SK-N-SH (cell line): ENCODE measurements around the gene MTHFS. TPM values are rescaled to one million over a fixed set of nuclear protein-coding genes. Genes with fewer than 3 reads are reported as not detected.

Experiments used
- CTCF ChIA-PET: fragments of 300-600, 350-600 bp; formaldehyde crosslinking; extraction: SDS; loops from one replicate; lab custom pipeline; 2021; lab: Yijun Ruan, JAX
- POLR2A ChIA-PET: fragments of 350-600 bp; sonication (Branson Sonifier 250); formaldehyde crosslinking; extraction: SDS; loops from one replicate; lab custom pipeline; 2020; ENCODE audit warnings: antibody characterized with exemption, inconsistent platforms; lab: Yijun Ruan, JAX
- DNase-seq: peaks from one replicate; pipeline ENCODE4 v3.0.0; 2012
- H2AFZ ChIP-seq: fragments of 200-600 bp; sonication (generic); 2 replicates; pipeline ENCODE4 v1.8.1; 2016; ENCODE audit warnings: antibody characterized with exemption, mild to moderate bottlenecking, low read depth
- H3F3A ChIP-seq: fragments of 200-600 bp; sonication (generic); replicated peaks from 2 replicates; pipeline ENCODE3; 2016; ENCODE audit warnings: antibody characterized with exemption, mild to moderate bottlenecking; ENCODE audit not compliant: insufficient read depth
- H3K27ac ChIP-seq, 2 experiments: fragments of 200-500 bp in 1 of 2; fragments of 200-600 bp in 1 of 2; sonication (Bioruptor generic) in 1 of 2; sonication (generic), shearing (Covaris generic) in 1 of 2; 2 replicates each; pipeline versions ENCODE4 v1.5.1 to v1.6.1; 2014 to 2016; ENCODE audit warnings: low read depth in 2 of 2, inconsistent platforms in 1 of 2, low read length in 1 of 2, mild to moderate bottlenecking in 1 of 2, mixed read lengths in 1 of 2
- H3K27me3 ChIP-seq: fragments of 200-600 bp; sonication (generic), shearing (Covaris generic); 2 replicates; pipeline ENCODE4 v1.6.1; 2016; ENCODE audit warnings: mixed run types; ENCODE audit not compliant: insufficient read depth
- H3K36me3 ChIP-seq, 2 experiments: fragments of 200-500 bp in 1 of 2; fragments of 200-600 bp in 1 of 2; sonication (Bioruptor generic) in 1 of 2; sonication (generic) in 1 of 2; replicated peaks in 1 of 2; 2 replicates each; pipeline versions ENCODE3 to v1.5.1; 2014 to 2016; ENCODE audit warnings: low read length in 1 of 2, mild to moderate bottlenecking in 1 of 2; ENCODE audit not compliant: insufficient read depth in 2 of 2, control insufficient read depth in 1 of 2
- H3K4me1 ChIP-seq, 2 experiments: fragments of 200-500 bp in 1 of 2; fragments of 200-600 bp in 1 of 2; sonication (Bioruptor generic) in 1 of 2; sonication (generic), shearing (Covaris generic) in 1 of 2; 2 replicates each; pipeline versions ENCODE4 v1.5.1 to v1.6.1; 2014 to 2016; ENCODE audit warnings: low read depth in 1 of 2, low read length in 1 of 2, mixed run types in 1 of 2; ENCODE audit not compliant: insufficient read depth in 2 of 2, control insufficient read depth in 1 of 2
- H3K4me2 ChIP-seq: fragments of 200-600 bp; sonication (generic), shearing (Covaris generic); 2 replicates; pipeline ENCODE4 v1.6.1; 2017; ENCODE audit warnings: mixed run types
- H3K4me3 ChIP-seq, 2 experiments: fragments of 200-500 bp in 1 of 2; fragments of 200-600 bp in 1 of 2; sonication (Bioruptor generic) in 1 of 2; sonication (generic), shearing (Covaris generic) in 1 of 2; 2 replicates each; pipeline versions ENCODE4 v1.5.1 to v1.8.1; 2014 to 2016; ENCODE audit warnings: low read depth in 2 of 2, inconsistent platforms in 1 of 2, low read length in 1 of 2, mild to moderate bottlenecking in 1 of 2, mixed read lengths in 1 of 2, moderate library complexity in 1 of 2
- H3K79me2 ChIP-seq: fragments of 200-600 bp; sonication (generic); 2 replicates; pipeline ENCODE4 v1.8.1; 2017; ENCODE audit warnings: mild to moderate bottlenecking; ENCODE audit not compliant: insufficient read depth
- H3K9ac ChIP-seq: fragments of 200-600 bp; sonication (generic); 2 replicates; pipeline ENCODE4 v1.6.1; 2017; ENCODE audit warnings: mixed run types
- H3K9me2 ChIP-seq: fragments of 200-600 bp; sonication (generic); 2 replicates; pipeline ENCODE4 v1.6.1; 2017; ENCODE audit warnings: mixed run types
- H3K9me3 ChIP-seq: fragments of 200-600 bp; sonication (generic); 2 replicates; pipeline ENCODE4 v1.6.1; 2017; ENCODE audit warnings: mixed run types, mild to moderate bottlenecking, moderate library complexity
- H4K20me1 ChIP-seq: fragments of 200-600 bp; sonication (generic); 2 replicates; pipeline ENCODE4 v1.6.1; 2017; ENCODE audit warnings: mild to moderate bottlenecking, mixed run types; ENCODE audit not compliant: insufficient read depth
- CHD2 ChIP-seq: fragments of 150-350 bp; IDR thresholded peaks from 2 replicates; pipeline ENCODE4 v1.6.1; 2018; ENCODE audit warnings: low read length; ENCODE audit not compliant: partially characterized antibody
- ELF1 ChIP-seq: IDR thresholded peaks from 2 replicates; pipeline ENCODE4 v1.4.0; 2012
- EZH2phosphoT487 ChIP-seq: fragments of 200-600 bp; sonication (generic); IDR thresholded peaks from 2 replicates; pipeline ENCODE4 v1.6.1; 2017; ENCODE audit warnings: low read depth, mixed run types, mild to moderate bottlenecking, antibody characterized with exemption, moderate library complexity, borderline replicate concordance
- FOSL2 ChIP-seq: IDR thresholded peaks from 2 replicates; pipeline ENCODE4 v1.4.0; 2012; ENCODE audit warnings: low read depth, mild to moderate bottlenecking, moderate library complexity, borderline replicate concordance
- JUND ChIP-seq: IDR thresholded peaks from 2 replicates; pipeline ENCODE4 v1.4.0; 2012
- NFIC ChIP-seq: IDR thresholded peaks from 2 replicates; pipeline ENCODE4 v1.4.0; 2012; ENCODE audit warnings: borderline replicate concordance
- NRF1 ChIP-seq: IDR thresholded peaks from 2 replicates; pipeline ENCODE4 v1.6.1; 2012; ENCODE audit warnings: low read depth, mild to moderate bottlenecking, low read length
- RCOR1 ChIP-seq: fragments of 150-350 bp; IDR thresholded peaks from 2 replicates; pipeline ENCODE4 v1.6.1; 2017; ENCODE audit warnings: antibody characterized with exemption, low read length
- SIN3A ChIP-seq: IDR thresholded peaks from 2 replicates; pipeline ENCODE4 v1.6.1; 2012; ENCODE audit warnings: low read depth, mild to moderate bottlenecking, low read length, moderate library complexity, borderline replicate concordance
- TAF1 ChIP-seq: IDR thresholded peaks from 2 replicates; pipeline ENCODE4 v1.6.1; 2012; ENCODE audit warnings: low read depth, mild to moderate bottlenecking, low read length, moderate library complexity, borderline replicate concordance
- TCF12 ChIP-seq: IDR thresholded peaks from 2 replicates; pipeline ENCODE4 v1.4.0; 2012
- YY1 ChIP-seq: IDR thresholded peaks from 2 replicates; pipeline ENCODE4 v1.4.0; 2012; ENCODE audit warnings: low read depth, mild to moderate bottlenecking
- WGBS: methylation state at CpG from one replicate; pipeline ENCODE4 v1.1.6; 2017; ENCODE audit warnings: low lambda C conversion rate; 5-methylcytosine and 5-hydroxymethylcytosine counted together
- polyA plus RNA-seq, 3 experiments: library from polyadenylated mRNA; depleted of rRNA; stranded (reverse); fragments of >200 nt; gene quantifications; 2 replicates each; pipeline ENCODE4 v1.2.3, GENCODE V29; 2012
- TF ChIP-seq, protein P1 (sequence below): fragments of 150-350 bp; IDR thresholded peaks from 2 replicates; pipeline ENCODE4 v1.6.1; 2017; ENCODE audit warnings: antibody characterized with exemption, low read length, low read depth, borderline replicate concordance
- TF ChIP-seq, protein P2 (sequence below): IDR thresholded peaks from 2 replicates; pipeline ENCODE4 v1.6.1; 2012; ENCODE audit warnings: mild to moderate bottlenecking, low read depth, low read length, moderate library complexity
- TF ChIP-seq, protein P3 (sequence below): IDR thresholded peaks from 2 replicates; pipeline ENCODE4 v1.4.0; 2012; ENCODE audit warnings: low read depth
- TF ChIP-seq, protein P4 (sequence below): fragments of 150-350 bp; IDR thresholded peaks from 2 replicates; pipeline ENCODE4 v1.6.1; 2016; ENCODE audit warnings: mild to moderate bottlenecking, low read depth, low read length
- TF ChIP-seq, protein P5 (sequence below): IDR thresholded peaks from 2 replicates; pipeline ENCODE4 v1.4.0; 2012; ENCODE audit warnings: low read depth, borderline replicate concordance

MTHFS gene
- polyA plus RNA-seq, 1 of the 3 experiments (the other 2 are of a cell fraction): 21.9 TPM

DNA sequence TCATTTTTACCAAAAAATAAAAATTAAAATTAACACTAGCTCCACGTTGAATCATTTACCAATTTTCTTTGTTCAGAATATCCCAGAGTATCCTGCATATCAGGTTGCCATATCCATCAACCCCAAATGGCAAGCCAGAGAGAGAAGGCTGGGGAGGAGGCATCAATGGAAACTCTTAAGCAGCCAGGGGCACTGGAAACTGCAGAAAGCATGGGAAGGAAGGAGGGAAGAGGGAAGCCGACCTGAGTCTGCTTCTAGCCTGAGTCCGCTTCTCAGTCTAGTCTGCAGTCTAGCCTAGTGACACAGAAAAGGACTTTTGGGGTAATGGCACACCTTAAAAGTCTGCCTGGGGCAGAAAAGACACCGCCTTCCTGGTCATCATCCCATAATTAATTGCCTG lies 1.6 kb upstream of the MTHFS start:
- Histone ChIP-seq H3K4me1 (peaks cover 0 to 5% of the 10 kb centered on the region in 2 experiments; a peak in 2 of 4 replicates), H3K9me2 (no peaks in the 10 kb centered on the region), H3K4me2 (no peak overlapping the region), H3K36me3 (peaks cover 9 to 10% of the 10 kb centered on the region in 2 experiments), H3F3A (peaks cover 7% of the 10 kb centered on the region), H4K20me1 (no peaks in the 10 kb centered on the region), H3K9me3 (no peaks in the 10 kb centered on the region), H3K79me2 (peaks cover 6% of the 10 kb centered on the region; the same call in 1 of the 2 replicates), H3K9ac (no peak overlapping the region), H3K27me3 (no peaks in the 10 kb centered on the region), H2AFZ (no peak overlapping the region), H3K27ac (no peak overlapping the region), H3K4me3 (no peak overlapping the region)
- DNase-seq: no peak
- POLR2A ChIA-PET: interaction anchor here (1.1 to 3.4 kb wide), 2 partner anchors 24 to 25 kb away, joined by 3 to 12 read pairs; no protein-coding TSS in a partner anchor
- 95% methylated on average over 4 of the region's 4 CpGs for WGBS
- TF ChIP-seq JUND (no peak), CHD2 (no peak), TCF12 (no peak), YY1 (no peak), RCOR1 (no peak), FOSL2 (no peak), EZH2phosphoT487 (no peak), NRF1 (no peak)
- TF ChIP-seq, protein P1, sequence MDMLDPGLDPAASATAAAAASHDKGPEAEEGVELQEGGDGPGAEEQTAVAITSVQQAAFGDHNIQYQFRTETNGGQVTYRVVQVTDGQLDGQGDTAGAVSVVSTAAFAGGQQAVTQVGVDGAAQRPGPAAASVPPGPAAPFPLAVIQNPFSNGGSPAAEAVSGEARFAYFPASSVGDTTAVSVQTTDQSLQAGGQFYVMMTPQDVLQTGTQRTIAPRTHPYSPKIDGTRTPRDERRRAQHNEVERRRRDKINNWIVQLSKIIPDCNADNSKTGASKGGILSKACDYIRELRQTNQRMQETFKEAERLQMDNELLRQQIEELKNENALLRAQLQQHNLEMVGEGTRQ: no peak
- TF ChIP-seq, protein P2, sequence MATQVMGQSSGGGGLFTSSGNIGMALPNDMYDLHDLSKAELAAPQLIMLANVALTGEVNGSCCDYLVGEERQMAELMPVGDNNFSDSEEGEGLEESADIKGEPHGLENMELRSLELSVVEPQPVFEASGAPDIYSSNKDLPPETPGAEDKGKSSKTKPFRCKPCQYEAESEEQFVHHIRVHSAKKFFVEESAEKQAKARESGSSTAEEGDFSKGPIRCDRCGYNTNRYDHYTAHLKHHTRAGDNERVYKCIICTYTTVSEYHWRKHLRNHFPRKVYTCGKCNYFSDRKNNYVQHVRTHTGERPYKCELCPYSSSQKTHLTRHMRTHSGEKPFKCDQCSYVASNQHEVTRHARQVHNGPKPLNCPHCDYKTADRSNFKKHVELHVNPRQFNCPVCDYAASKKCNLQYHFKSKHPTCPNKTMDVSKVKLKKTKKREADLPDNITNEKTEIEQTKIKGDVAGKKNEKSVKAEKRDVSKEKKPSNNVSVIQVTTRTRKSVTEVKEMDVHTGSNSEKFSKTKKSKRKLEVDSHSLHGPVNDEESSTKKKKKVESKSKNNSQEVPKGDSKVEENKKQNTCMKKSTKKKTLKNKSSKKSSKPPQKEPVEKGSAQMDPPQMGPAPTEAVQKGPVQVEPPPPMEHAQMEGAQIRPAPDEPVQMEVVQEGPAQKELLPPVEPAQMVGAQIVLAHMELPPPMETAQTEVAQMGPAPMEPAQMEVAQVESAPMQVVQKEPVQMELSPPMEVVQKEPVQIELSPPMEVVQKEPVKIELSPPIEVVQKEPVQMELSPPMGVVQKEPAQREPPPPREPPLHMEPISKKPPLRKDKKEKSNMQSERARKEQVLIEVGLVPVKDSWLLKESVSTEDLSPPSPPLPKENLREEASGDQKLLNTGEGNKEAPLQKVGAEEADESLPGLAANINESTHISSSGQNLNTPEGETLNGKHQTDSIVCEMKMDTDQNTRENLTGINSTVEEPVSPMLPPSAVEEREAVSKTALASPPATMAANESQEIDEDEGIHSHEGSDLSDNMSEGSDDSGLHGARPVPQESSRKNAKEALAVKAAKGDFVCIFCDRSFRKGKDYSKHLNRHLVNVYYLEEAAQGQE: no peak
- TF ChIP-seq, protein P3, sequence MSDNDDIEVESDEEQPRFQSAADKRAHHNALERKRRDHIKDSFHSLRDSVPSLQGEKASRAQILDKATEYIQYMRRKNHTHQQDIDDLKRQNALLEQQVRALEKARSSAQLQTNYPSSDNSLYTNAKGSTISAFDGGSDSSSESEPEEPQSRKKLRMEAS: no peak
- CTCF ChIA-PET: interaction anchor here (0.6 to 1.6 kb wide), 6 partner anchors 29 to 274 kb away, joined by 3 to 5 read pairs (median 3); no protein-coding TSS in a partner anchor

DNA sequence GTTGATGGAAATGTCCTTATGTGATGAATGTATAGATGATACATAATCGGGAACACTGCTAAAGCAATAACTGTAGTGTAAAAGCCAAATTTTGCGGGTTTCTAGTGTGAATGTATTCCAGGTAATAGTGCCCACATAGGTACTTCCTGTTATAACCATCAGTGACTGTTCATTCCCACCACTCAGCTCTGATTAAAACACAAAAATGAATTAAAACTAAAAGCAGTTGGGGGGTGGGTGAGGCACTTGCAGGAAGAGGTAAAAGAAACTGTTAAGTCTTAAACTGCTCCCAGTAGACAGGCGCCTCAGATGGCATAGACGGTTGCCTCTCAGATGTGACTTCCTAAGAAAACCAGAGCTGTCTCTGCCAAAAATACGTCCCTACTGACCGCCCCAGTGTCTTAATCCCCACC lies 893 bp upstream of the MTHFS start:
- no peak for DNase-seq
- H3K27ac ChIP-seq: peak overlapping the region in 1 of 2 experiments; percentile 91; a peak in 2 of 4 replicates
- H3K9me3 ChIP-seq: no peaks in the 10 kb centered on the region
- no peak overlapping the region for H3K9ac ChIP-seq
- no peaks in the 10 kb centered on the region for H4K20me1 ChIP-seq
- peaks cover 6% of the 10 kb centered on the region; the same call in 1 of the 2 replicates for H3K79me2 ChIP-seq
- H3K4me2 ChIP-seq: peak overlapping the region; percentile 73
- peak overlapping the region; percentile 84 for H2AFZ ChIP-seq
- H3K4me1 ChIP-seq: peaks cover 0 to 5% of the 10 kb centered on the region in 2 experiments; a peak in 2 of 4 replicates
- CTCF ChIA-PET: interaction anchor here (0.6 to 1.6 kb wide), 6 partner anchors 28 to 275 kb away, joined by 3 to 5 read pairs (median 3); no protein-coding TSS in a partner anchor
- peaks cover 7% of the 10 kb centered on the region for H3F3A ChIP-seq
- H3K36me3 ChIP-seq: peaks cover 8 to 9% of the 10 kb centered on the region in 2 experiments
- 91% methylated on average over 6 of the region's 6 CpGs for WGBS
- POLR2A ChIA-PET: interaction anchor here (1.1 to 3.4 kb wide), 2 partner anchors 24 to 26 kb away, joined by 3 to 12 read pairs; no protein-coding TSS in a partner anchor
- H3K27me3 ChIP-seq: no peaks in the 10 kb centered on the region
- H3K9me2 ChIP-seq: no peaks in the 10 kb centered on the region
- peak overlapping the region; percentile 61 to 65; a peak in 3 of 4 replicates for H3K4me3 ChIP-seq
- no peak for TF ChIP-seq YY1
- no peak for TF ChIP-seq SIN3A
- TF ChIP-seq, protein P1: no peak
- TF ChIP-seq CHD2: no peak
- TF ChIP-seq, protein P4, sequence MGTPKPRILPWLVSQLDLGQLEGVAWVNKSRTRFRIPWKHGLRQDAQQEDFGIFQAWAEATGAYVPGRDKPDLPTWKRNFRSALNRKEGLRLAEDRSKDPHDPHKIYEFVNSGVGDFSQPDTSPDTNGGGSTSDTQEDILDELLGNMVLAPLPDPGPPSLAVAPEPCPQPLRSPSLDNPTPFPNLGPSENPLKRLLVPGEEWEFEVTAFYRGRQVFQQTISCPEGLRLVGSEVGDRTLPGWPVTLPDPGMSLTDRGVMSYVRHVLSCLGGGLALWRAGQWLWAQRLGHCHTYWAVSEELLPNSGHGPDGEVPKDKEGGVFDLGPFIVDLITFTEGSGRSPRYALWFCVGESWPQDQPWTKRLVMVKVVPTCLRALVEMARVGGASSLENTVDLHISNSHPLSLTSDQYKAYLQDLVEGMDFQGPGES: no peak
- no peak for TF ChIP-seq NFIC
- no peak for TF ChIP-seq ELF1
- no peak for TF ChIP-seq NRF1
- TF ChIP-seq, protein P5, sequence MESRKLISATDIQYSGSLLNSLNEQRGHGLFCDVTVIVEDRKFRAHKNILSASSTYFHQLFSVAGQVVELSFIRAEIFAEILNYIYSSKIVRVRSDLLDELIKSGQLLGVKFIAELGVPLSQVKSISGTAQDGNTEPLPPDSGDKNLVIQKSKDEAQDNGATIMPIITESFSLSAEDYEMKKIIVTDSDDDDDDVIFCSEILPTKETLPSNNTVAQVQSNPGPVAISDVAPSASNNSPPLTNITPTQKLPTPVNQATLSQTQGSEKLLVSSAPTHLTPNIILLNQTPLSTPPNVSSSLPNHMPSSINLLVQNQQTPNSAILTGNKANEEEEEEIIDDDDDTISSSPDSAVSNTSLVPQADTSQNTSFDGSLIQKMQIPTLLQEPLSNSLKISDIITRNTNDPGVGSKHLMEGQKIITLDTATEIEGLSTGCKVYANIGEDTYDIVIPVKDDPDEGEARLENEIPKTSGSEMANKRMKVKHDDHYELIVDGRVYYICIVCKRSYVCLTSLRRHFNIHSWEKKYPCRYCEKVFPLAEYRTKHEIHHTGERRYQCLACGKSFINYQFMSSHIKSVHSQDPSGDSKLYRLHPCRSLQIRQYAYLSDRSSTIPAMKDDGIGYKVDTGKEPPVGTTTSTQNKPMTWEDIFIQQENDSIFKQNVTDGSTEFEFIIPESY: no peak
- TF ChIP-seq TAF1: no peak
